Activated CD4-positive, alpha-beta memory T cell treated with anti-CD3 and anti-CD28 coated beads for 36 hours (primary cell): ENCODE measurements around the gene NBEAL1. TPM values are rescaled to one million over a fixed set of nuclear protein-coding genes. Genes with fewer than 3 reads are reported as not detected.
"Not testable (repeated sequence)": the region's sequence is repeated elsewhere in the genome, so short reads cannot be mapped to it uniquely, and the experiment has no call there.

Source experiments
- CTCF ChIA-PET: fragments of 350-600 bp; sonication (Branson Sonifier 250); formaldehyde crosslinking; loops from one replicate; lab custom pipeline; 2021; ENCODE audit warnings: antibody characterized with exemption, inconsistent platforms; lab: Charles Lee
- POLR2A ChIA-PET: fragments of 350-600 bp; sonication (Branson Sonifier 250); formaldehyde crosslinking; loops from one replicate; lab custom pipeline; 2021; ENCODE audit warnings: antibody characterized with exemption; lab: Charles Lee
- DNase-seq: peaks from one replicate; pipeline ENCODE4 v3.0.0-alpha.2; 2020
- H3K27ac Mint-ChIP-seq: one replicate; pipeline ENCODE4 v1.8.0; 2021; ENCODE audit warnings: mixed read lengths
- H3K27me3 Mint-ChIP-seq: one replicate; pipeline ENCODE4 v1.8.0; 2021; ENCODE audit warnings: mixed read lengths
- H3K36me3 Mint-ChIP-seq: one replicate; pipeline ENCODE4 v1.8.0; 2021; ENCODE audit warnings: mixed read lengths
- H3K4me1 Mint-ChIP-seq: one replicate; pipeline ENCODE4 v1.8.0; 2021; ENCODE audit warnings: low read depth, mixed read lengths
- H3K4me3 Mint-ChIP-seq: one replicate; pipeline ENCODE4 v1.8.0; 2021; ENCODE audit warnings: mild to moderate bottlenecking, mixed read lengths
- H3K9me3 Mint-ChIP-seq: one replicate; pipeline ENCODE4 v1.8.0; 2021; ENCODE audit warnings: mixed read lengths
- intact Hi-C: fragments of 100-400 bp; cut with micrococcal nuclease; formaldehyde crosslinking; loops from one replicate; pipeline ENCODE4 v1.15.1; 2023
- total RNA-seq, 2 experiments: library from RNA; stranded (reverse); gene quantifications; one replicate each; pipeline ENCODE4 v1.2.3, GENCODE V29; 2021

The NBEAL1 gene
- total RNA-seq, 2 experiments from 2014 or later, result 10.6 to 11.6 TPM

- CTCF ChIA-PET, result no interaction called here
- H3K36me3 Mint-ChIP-seq, result peaks cover 9% of the 10 kb centered on the region
Observed at GRCh38 chr2:203083328-203083727, 68.7 kb downstream of the NBEAL1 start.

GRCh38 chr2:203086381-203086780, 71.7 kb downstream of the NBEAL1 start:
- H3K36me3 Mint-ChIP-seq, CTCF ChIA-PET, H3K9me3 Mint-ChIP-seq, H3K4me1 Mint-ChIP-seq, H3K4me3 Mint-ChIP-seq, H3K27me3 Mint-ChIP-seq, DNase-seq, POLR2A ChIA-PET, H3K27ac Mint-ChIP-seq, intact Hi-C loops: not testable (repeated sequence)

More at GRCh38 chr2:203083328-203083727, 68.7 kb downstream of the NBEAL1 start:
- Mint-ChIP-seq H3K4me1 (peaks cover 2% of the 10 kb centered on the region), H3K27me3 (no peaks in the 10 kb centered on the region), H3K4me3 (no peak overlapping the region), H3K9me3 (no peaks in the 10 kb centered on the region), H3K27ac (no peak overlapping the region)
- POLR2A ChIA-PET, result no interaction called here
- DNase-seq, result no peak
- intact Hi-C loops, result no loop called here

- H3K27ac Mint-ChIP-seq, POLR2A ChIA-PET, H3K9me3 Mint-ChIP-seq, intact Hi-C loops, H3K4me3 Mint-ChIP-seq, H3K27me3 Mint-ChIP-seq, CTCF ChIA-PET, DNase-seq, H3K36me3 Mint-ChIP-seq, H3K4me1 Mint-ChIP-seq: not testable (repeated sequence)
Observed at GRCh38 chr2:203090721-203091120, 76.0 kb downstream of the NBEAL1 start.

GRCh38 chr2:203097735-203098134, 83.1 kb downstream of the NBEAL1 start:
- no peaks in the 10 kb centered on the region for H3K9me3 Mint-ChIP-seq
- intact Hi-C loops, result no loop called here
- CTCF ChIA-PET, result no interaction called here
- H3K4me1 Mint-ChIP-seq, result peaks cover 5% of the 10 kb centered on the region
- H3K4me3 Mint-ChIP-seq, result no peak overlapping the region
- POLR2A ChIA-PET, result no interaction called here
- no peaks in the 10 kb centered on the region for H3K27me3 Mint-ChIP-seq
- no peak overlapping the region for H3K27ac Mint-ChIP-seq
- peaks cover 16% of the 10 kb centered on the region for H3K36me3 Mint-ChIP-seq
- DNase-seq, result no peak

GRCh38 chr2:203102357-203102756, 87.7 kb downstream of the NBEAL1 start:
- POLR2A ChIA-PET, intact Hi-C loops, H3K4me1 Mint-ChIP-seq, CTCF ChIA-PET, H3K4me3 Mint-ChIP-seq, H3K27me3 Mint-ChIP-seq, DNase-seq, H3K27ac Mint-ChIP-seq: not testable (repeated sequence)
- Mint-ChIP-seq H3K36me3 (peaks cover 35% of the 10 kb centered on the region), H3K9me3 (peaks cover 16% of the 10 kb centered on the region)

- H3K36me3 Mint-ChIP-seq, result peaks cover 35% of the 10 kb centered on the region
- DNase-seq, result no peak
- peaks cover 16% of the 10 kb centered on the region for H3K9me3 Mint-ChIP-seq
- ChIA-PET POLR2A (no interaction called here), CTCF (interaction anchor here (0.6 kb wide), 1 partner anchor 121 kb away, joined by 3 read pairs; no protein-coding TSS in a partner anchor)
- no peak overlapping the region for H3K4me3 Mint-ChIP-seq
- no peak overlapping the region for H3K27ac Mint-ChIP-seq
- H3K4me1 Mint-ChIP-seq, result peaks cover 5% of the 10 kb centered on the region
- no peaks in the 10 kb centered on the region for H3K27me3 Mint-ChIP-seq
- intact Hi-C loops, result no loop called here
Observed at GRCh38 chr2:203104273-203104672, 89.6 kb downstream of the NBEAL1 start.

GRCh38 chr2:203105996-203106395, 91.3 kb downstream of the NBEAL1 start:
- Mint-ChIP-seq H3K36me3 (peaks cover 33% of the 10 kb centered on the region), H3K4me1 (peaks cover 5% of the 10 kb centered on the region), H3K9me3 (peaks cover 16% of the 10 kb centered on the region), H3K27me3 (no peaks in the 10 kb centered on the region), H3K27ac (no peak overlapping the region), H3K4me3 (no peak overlapping the region)
- ChIA-PET POLR2A (no interaction called here), CTCF (no interaction called here)
- no peak for DNase-seq
- intact Hi-C loops, result no loop called here

GRCh38 chr2:203110496-203110895, 95.8 kb downstream of the NBEAL1 start:
- CTCF ChIA-PET, POLR2A ChIA-PET, intact Hi-C loops, H3K9me3 Mint-ChIP-seq, DNase-seq, H3K27me3 Mint-ChIP-seq, H3K4me1 Mint-ChIP-seq, H3K4me3 Mint-ChIP-seq, H3K27ac Mint-ChIP-seq: not testable (repeated sequence)
- H3K36me3 Mint-ChIP-seq, result peaks cover 13% of the 10 kb centered on the region

- no peak for DNase-seq
- Mint-ChIP-seq H3K27me3 (no peaks in the 10 kb centered on the region), H3K4me3 (no peak overlapping the region), H3K27ac (no peak overlapping the region), H3K4me1 (no peaks in the 10 kb centered on the region), H3K36me3 (peaks cover 10% of the 10 kb centered on the region), H3K9me3 (no peaks in the 10 kb centered on the region)
- CTCF ChIA-PET, result no interaction called here
- intact Hi-C loops, result no loop called here
- POLR2A ChIA-PET, result no interaction called here
Observed at GRCh38 chr2:203112342-203112741, 97.7 kb downstream of the NBEAL1 start.

GRCh38 chr2:203115201-203115700, 100.6 kb downstream of the NBEAL1 start:
- H3K36me3 Mint-ChIP-seq, H3K27me3 Mint-ChIP-seq, H3K4me3 Mint-ChIP-seq, intact Hi-C loops, H3K27ac Mint-ChIP-seq, POLR2A ChIA-PET, H3K4me1 Mint-ChIP-seq, CTCF ChIA-PET, DNase-seq, H3K9me3 Mint-ChIP-seq: not testable (repeated sequence)

- H3K9me3 Mint-ChIP-seq, result no peaks in the 10 kb centered on the region
- H3K4me3 Mint-ChIP-seq, result no peak overlapping the region
- no peak for DNase-seq
- no peaks in the 10 kb centered on the region for H3K4me1 Mint-ChIP-seq
- H3K36me3 Mint-ChIP-seq, result no peaks in the 10 kb centered on the region
- H3K27me3 Mint-ChIP-seq, result no peaks in the 10 kb centered on the region
- ChIA-PET CTCF (no interaction called here), POLR2A (no interaction called here)
- intact Hi-C loops, result no loop called here
- no peak overlapping the region for H3K27ac Mint-ChIP-seq
Observed at GRCh38 chr2:203122317-203122986, 107.8 kb downstream of the NBEAL1 start.

- peaks cover 2% of the 10 kb centered on the region for H3K36me3 Mint-ChIP-seq
- ChIA-PET CTCF (no interaction called here), POLR2A (no interaction called here)
- no peaks in the 10 kb centered on the region for H3K4me1 Mint-ChIP-seq
- H3K27ac Mint-ChIP-seq, result no peak overlapping the region
- H3K9me3 Mint-ChIP-seq, result no peaks in the 10 kb centered on the region
- DNase-seq, result no peak
- no peaks in the 10 kb centered on the region for H3K27me3 Mint-ChIP-seq
- no peak overlapping the region for H3K4me3 Mint-ChIP-seq
- intact Hi-C loops, result no loop called here
Observed at GRCh38 chr2:203126996-203127395, 112.3 kb downstream of the NBEAL1 start.

GRCh38 chr2:203135105-203135504, 120.4 kb downstream of the NBEAL1 start:
- Mint-ChIP-seq H3K4me1 (no peaks in the 10 kb centered on the region), H3K9me3 (no peaks in the 10 kb centered on the region), H3K4me3 (no peak overlapping the region), H3K36me3 (no peaks in the 10 kb centered on the region), H3K27ac (no peak overlapping the region), H3K27me3 (no peaks in the 10 kb centered on the region)
- CTCF ChIA-PET, result no interaction called here
- intact Hi-C loops, result no loop called here
- POLR2A ChIA-PET, result no interaction called here
- DNase-seq, result no peak
